ENCODE results near the gene PGGHG.

PGGHG gene

GRCh38 chr11:255816-256215, 33.1 kb upstream of the PGGHG start:
- Histone ChIP-seq H4K91ac (ENCODE audit: low read depth, low read length) (no peak overlapping the region), H3K18ac (ENCODE audit: low read length) (no peak overlapping the region), H3K79me2 (ENCODE audit: control insufficient read depth, insufficient read depth, low read length, poor library complexity) (no peaks in the 10 kb centered on the region), H2BK120ac (ENCODE audit: insufficient read depth, low read length, poor library complexity) (no peak overlapping the region), H3K36me3 (ENCODE audit: control insufficient read depth in 1 of 2, insufficient read depth in 2 of 2, low read length in 2 of 2) (peaks cover 26 to 30% of the 10 kb centered on the region in 2 experiments), H3K27me3 (ENCODE audit: insufficient read depth, low read length) (no peaks in the 10 kb centered on the region), H2BK5ac (ENCODE audit: low read depth, low read length, poor library complexity) (no peak overlapping the region), H2AFZ (ENCODE audit: insufficient read depth, low read length, poor library complexity) (no peak overlapping the region), H2AK5ac (ENCODE audit: low read length) (no peak overlapping the region), H4K12ac (ENCODE audit: low read depth, low read length) (no peak overlapping the region), H3K79me1 (ENCODE audit: low read length) (no peaks in the 10 kb centered on the region), H4K8ac (ENCODE audit: low read depth, low read length) (no peak overlapping the region), H2BK12ac (ENCODE audit: low read length) (no peak overlapping the region), H3K23ac (ENCODE audit: low read length) (no peak overlapping the region), H3K14ac (ENCODE audit: low read length) (no peak overlapping the region), H3K4me2 (ENCODE audit: low read length) (no peak overlapping the region), H3K9ac (ENCODE audit: low read length) (no peak overlapping the region), H3K4me1 (ENCODE audit: control insufficient read depth in 1 of 2, insufficient read depth in 2 of 2, low read length in 2 of 2) (no peaks in the 10 kb centered on the region), H3K4me3 (ENCODE audit: low read depth, low read length) (no peak overlapping the region), H3K27ac (ENCODE audit: low read depth, low read length) (no peak overlapping the region), H3K9me3 (ENCODE audit: insufficient read depth, low read depth, low read length) (peaks cover 4% of the 10 kb centered on the region), H3K4ac (ENCODE audit: low read depth, low read length) (no peak overlapping the region)
- WGBS (ENCODE audit: extremely low coverage, insufficient coverage, insufficient read length): 100% methylated on average over 2 of the region's 2 CpGs
- no peak for DNase-seq

GRCh38 chr11:256952-257737, 31.8 kb upstream of the PGGHG start:
- Histone ChIP-seq H3K23ac (ENCODE audit: low read length) (no peak overlapping the region), H3K4me3 (ENCODE audit: low read depth, low read length) (no peak overlapping the region), H3K79me2 (ENCODE audit: control insufficient read depth, insufficient read depth, low read length, poor library complexity) (no peaks in the 10 kb centered on the region), H2BK12ac (ENCODE audit: low read length) (no peak overlapping the region), H4K8ac (ENCODE audit: low read depth, low read length) (no peak overlapping the region), H3K14ac (ENCODE audit: low read length) (no peak overlapping the region), H2AFZ (ENCODE audit: insufficient read depth, low read length, poor library complexity) (no peak overlapping the region), H4K91ac (ENCODE audit: low read depth, low read length) (no peak overlapping the region), H2BK5ac (ENCODE audit: low read depth, low read length, poor library complexity) (no peak overlapping the region), H2AK5ac (ENCODE audit: low read length) (no peak overlapping the region), H3K4me2 (ENCODE audit: low read length) (no peak overlapping the region), H3K18ac (ENCODE audit: low read length) (no peak overlapping the region), H3K4me1 (ENCODE audit: control insufficient read depth in 1 of 2, insufficient read depth in 2 of 2, low read length in 2 of 2) (no peaks in the 10 kb centered on the region), H2BK120ac (ENCODE audit: insufficient read depth, low read length, poor library complexity) (no peak overlapping the region), H4K12ac (ENCODE audit: low read depth, low read length) (no peak overlapping the region), H3K27me3 (ENCODE audit: insufficient read depth, low read length) (no peaks in the 10 kb centered on the region), H3K36me3 (ENCODE audit: control insufficient read depth in 1 of 2, insufficient read depth in 2 of 2, low read length in 2 of 2) (peaks cover 19% of the 10 kb centered on the region in 2 experiments), H3K9me3 (ENCODE audit: insufficient read depth, low read depth, low read length) (peaks cover 4% of the 10 kb centered on the region), H3K9ac (ENCODE audit: low read length) (no peak overlapping the region), H3K4ac (ENCODE audit: low read depth, low read length) (no peak overlapping the region), H3K79me1 (ENCODE audit: low read length) (no peaks in the 10 kb centered on the region), H3K27ac (ENCODE audit: low read depth, low read length) (no peak overlapping the region)
- DNase-seq: no peak
- no CpG with 5 or more reads among the region's 14 CpGs for WGBS (ENCODE audit: extremely low coverage, insufficient coverage, insufficient read length)

GRCh38 chr11:257766-258493, 31.0 kb upstream of the PGGHG start:
- H4K12ac ChIP-seq (ENCODE audit: low read depth, low read length): no peak overlapping the region
- H3K4ac ChIP-seq (ENCODE audit: low read depth, low read length): no peak overlapping the region
- H3K18ac ChIP-seq (ENCODE audit: low read length): no peak overlapping the region
- peak in 1 of 2 donors; percentile 11 for DNase-seq
- no peak overlapping the region for H2AFZ ChIP-seq (ENCODE audit: insufficient read depth, low read length, poor library complexity)
- no peak overlapping the region for H4K8ac ChIP-seq (ENCODE audit: low read depth, low read length)
- H3K4me3 ChIP-seq (ENCODE audit: low read depth, low read length): peak overlapping the region; percentile 39
- H3K79me2 ChIP-seq (ENCODE audit: control insufficient read depth, insufficient read depth, low read length, poor library complexity): no peaks in the 10 kb centered on the region
- H3K9ac ChIP-seq (ENCODE audit: low read length): no peak overlapping the region
- no peak overlapping the region for H3K4me2 ChIP-seq (ENCODE audit: low read length)
- peaks cover 6% of the 10 kb centered on the region for H3K9me3 ChIP-seq (ENCODE audit: insufficient read depth, low read depth, low read length)
- H2AK5ac ChIP-seq (ENCODE audit: low read length): no peak overlapping the region
- no peak overlapping the region for H3K14ac ChIP-seq (ENCODE audit: low read length)
- H4K91ac ChIP-seq (ENCODE audit: low read depth, low read length): no peak overlapping the region
- H3K23ac ChIP-seq (ENCODE audit: low read length): no peak overlapping the region
- H3K79me1 ChIP-seq (ENCODE audit: low read length): no peaks in the 10 kb centered on the region
- no peak overlapping the region for H2BK120ac ChIP-seq (ENCODE audit: insufficient read depth, low read length, poor library complexity)
- no peaks in the 10 kb centered on the region for H3K4me1 ChIP-seq (ENCODE audit: control insufficient read depth in 1 of 2, insufficient read depth in 2 of 2, low read length in 2 of 2)
- H2BK5ac ChIP-seq (ENCODE audit: low read depth, low read length, poor library complexity): no peak overlapping the region
- H3K36me3 ChIP-seq (ENCODE audit: control insufficient read depth in 1 of 2, insufficient read depth in 2 of 2, low read length in 2 of 2): peaks cover 11% of the 10 kb centered on the region in 2 experiments
- no peak overlapping the region for H3K27ac ChIP-seq (ENCODE audit: low read depth, low read length)
- H3K27me3 ChIP-seq (ENCODE audit: insufficient read depth, low read length): no peaks in the 10 kb centered on the region
- no CpG with 5 or more reads among the region's 15 CpGs for WGBS (ENCODE audit: extremely low coverage, insufficient coverage, insufficient read length)
- no peak overlapping the region for H2BK12ac ChIP-seq (ENCODE audit: low read length)

GRCh38 chr11:259413-259812, 29.5 kb upstream of the PGGHG start:
- Histone ChIP-seq H3K4me1 (ENCODE audit: control insufficient read depth in 1 of 2, insufficient read depth in 2 of 2, low read length in 2 of 2) (no peaks in the 10 kb centered on the region), H2BK120ac (ENCODE audit: insufficient read depth, low read length, poor library complexity) (no peak overlapping the region), H3K27ac (ENCODE audit: low read depth, low read length) (no peak overlapping the region), H3K27me3 (ENCODE audit: insufficient read depth, low read length) (no peaks in the 10 kb centered on the region), H4K91ac (ENCODE audit: low read depth, low read length) (no peak overlapping the region), H3K79me2 (ENCODE audit: control insufficient read depth, insufficient read depth, low read length, poor library complexity) (no peaks in the 10 kb centered on the region), H3K18ac (ENCODE audit: low read length) (no peak overlapping the region), H2BK5ac (ENCODE audit: low read depth, low read length, poor library complexity) (no peak overlapping the region), H3K23ac (ENCODE audit: low read length) (no peak overlapping the region), H2BK12ac (ENCODE audit: low read length) (no peak overlapping the region), H3K4me2 (ENCODE audit: low read length) (no peak overlapping the region), H3K9ac (ENCODE audit: low read length) (no peak overlapping the region), H3K14ac (ENCODE audit: low read length) (no peak overlapping the region), H4K8ac (ENCODE audit: low read depth, low read length) (no peak overlapping the region), H2AFZ (ENCODE audit: insufficient read depth, low read length, poor library complexity) (no peak overlapping the region), H4K12ac (ENCODE audit: low read depth, low read length) (no peak overlapping the region), H3K4me3 (ENCODE audit: low read depth, low read length) (no peak overlapping the region), H3K79me1 (ENCODE audit: low read length) (no peaks in the 10 kb centered on the region), H3K36me3 (ENCODE audit: control insufficient read depth in 1 of 2, insufficient read depth in 2 of 2, low read length in 2 of 2) (no peaks in the 10 kb centered on the region), H3K4ac (ENCODE audit: low read depth, low read length) (no peak overlapping the region), H2AK5ac (ENCODE audit: low read length) (no peak overlapping the region), H3K9me3 (ENCODE audit: insufficient read depth, low read depth, low read length) (peaks cover 3% of the 10 kb centered on the region)
- no peak for DNase-seq
- WGBS (ENCODE audit: extremely low coverage, insufficient coverage, insufficient read length): no CpG with 5 or more reads among the region's 10 CpGs
